Measurements from ENCODE around the gene CHST12. TPM values are rescaled to one million over a fixed set of nuclear protein-coding genes. Genes with fewer than 3 reads are reported as not detected.

The CHST12 gene
- total RNA-seq, 1 experiment from 2014 or later, result 19.3 TPM

- peak overlapping the region in 2 of 3 experiments; percentile 1 to 73; a peak in 2 of 7 replicates for H3K27ac Mint-ChIP-seq
- no CpG with 5 or more reads among the region's 19 CpGs for WGBS (ENCODE audit: extremely low coverage, insufficient read length, low lambda C conversion rate)
- H3K27ac ChIP-seq (ENCODE audit: insufficient read length, low read depth, low read length), result no peak overlapping the region
These were observed 67.0 kb downstream of the CHST12 start for GRCh38 chr7:2470204-2471021.

More at GRCh38 chr7:2470204-2471021, 67.0 kb downstream of the CHST12 start:
- Histone ChIP-seq H3K4me2 (ENCODE audit: insufficient read depth, insufficient read length, low read length) (no peak overlapping the region), H2BK120ac (ENCODE audit: low read depth, low read length, poor library complexity, severe bottlenecking) (no peak overlapping the region), H3K79me1 (ENCODE audit: insufficient read depth, low read depth, low read length, poor library complexity, severe bottlenecking) (no peaks in the 10 kb centered on the region), H3K23me2 (ENCODE audit: insufficient read length, low read depth, low read length, poor library complexity, severe bottlenecking) (no peaks in the 10 kb centered on the region), H3K23ac (ENCODE audit: insufficient read length, low read depth, low read length) (no peak overlapping the region), H3K9me3 (ENCODE audit: control insufficient read depth, low read depth, low read length) (no peaks in the 10 kb centered on the region), H2BK20ac (ENCODE audit: low read depth, low read length, poor library complexity, severe bottlenecking) (no peak overlapping the region), H3K4me1 (ENCODE audit: insufficient read depth, low read length) (peaks cover 7% of the 10 kb centered on the region), H3K18ac (ENCODE audit: insufficient read length, low read depth, low read length) (no peak overlapping the region), H3K4ac (ENCODE audit: low read depth, low read length) (no peak overlapping the region), H2BK12ac (ENCODE audit: insufficient read length, low read depth, low read length) (no peak overlapping the region), H2BK5ac (ENCODE audit: insufficient read length, low read length) (no peak overlapping the region), H3K14ac (ENCODE audit: insufficient read depth, low read length) (no peak overlapping the region), H3K79me2 (ENCODE audit: insufficient read depth, low read length) (no peaks in the 10 kb centered on the region), H2BK15ac (ENCODE audit: low read depth, low read length) (no peak overlapping the region), H3K27me3 (ENCODE audit: insufficient read depth, low read length) (no peaks in the 10 kb centered on the region), H3T11ph (ENCODE audit: low read length) (no peak overlapping the region), H4K8ac (replicated peaks; ENCODE audit: insufficient read length, low read depth, low read length) (no peak overlapping the region), H2AK5ac (ENCODE audit: insufficient read length, low read length) (no peak overlapping the region), H2AFZ (ENCODE audit: low read length) (no peak overlapping the region), H3K9ac (ENCODE audit: extremely low read depth, insufficient read length, low read length) (no peak overlapping the region), H3K56ac (ENCODE audit: insufficient read length, low read depth, low read length) (no peak overlapping the region), H4K5ac (ENCODE audit: insufficient read length, low read depth, low read length) (no peak overlapping the region), H4K91ac (ENCODE audit: insufficient read length, low read depth, low read length) (no peak overlapping the region), H4K20me1 (ENCODE audit: control insufficient read depth, insufficient read depth, insufficient read length) (no peaks in the 10 kb centered on the region)
- no peak for DNase-seq
- no peak for TF ChIP-seq CTCF (conservative IDR thresholded peaks at IDR 0.05)
- Mint-ChIP-seq H3K9me3 (no peaks in the 10 kb centered on the region; a peak in 2 of 5 replicates), H3K36me3 (ENCODE audit: insufficient read depth in 1 of 3, low read depth in 3 of 3) (no peaks in the 10 kb centered on the region; a peak in 1 of 7 replicates), H3K4me3 (peak overlapping the region in 1 of 2 experiments; percentile 62; a peak in 2 of 5 replicates), H3K27me3 (ENCODE audit: low read depth) (no peaks in the 10 kb centered on the region), H3K4me1 (peaks cover 21 to 39% of the 10 kb centered on the region in 2 experiments)

Measured in H9 (cell line).